22Rv1 (cell line): ENCODE measurements around the gene TCF7L1.

Experiments
- CTCF ChIP-seq: fragments of 450-650 bp; IDR thresholded peaks from 2 replicates; pipeline ENCODE4 v1.5.1; 2017; ENCODE audit warnings: mild to moderate bottlenecking
- ZFX ChIP-seq: fragments of 450-650 bp; IDR thresholded peaks from 2 replicates; pipeline ENCODE4 v1.6.1; 2017; ENCODE audit warnings: antibody characterized with exemption, borderline replicate concordance

DNA sequence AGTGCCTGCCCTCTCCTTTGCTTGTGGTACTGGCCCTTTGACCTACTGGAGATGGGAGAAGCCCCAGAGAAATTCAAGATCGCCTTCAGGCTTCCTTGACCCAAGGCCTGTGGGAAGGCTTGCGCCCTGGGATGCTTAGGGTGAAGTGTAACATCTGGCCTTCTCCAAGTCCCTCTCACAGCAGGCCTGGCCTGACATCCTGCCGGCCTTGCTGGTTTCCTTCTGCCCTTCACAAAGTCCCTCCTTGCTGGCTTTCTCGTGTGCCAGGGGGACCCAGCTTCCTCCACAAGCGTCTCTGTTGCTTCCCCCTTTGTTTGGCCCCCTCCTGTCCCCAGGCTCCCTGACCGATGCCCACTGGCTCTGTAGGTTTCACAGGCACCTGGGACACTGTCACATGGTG, 26.4 kb downstream of the TCF7L1 start:
- TF ChIP-seq CTCF (no peak), ZFX (no peak)
